ENCODE data around the gene APBB2. TPM values are rescaled to one million over a fixed set of nuclear protein-coding genes. Genes with fewer than 3 reads are reported as not detected.
"Not testable (repeated sequence)": the region's sequence is repeated elsewhere in the genome, so short reads cannot be mapped to it uniquely, and the experiment has no call there.

The APBB2 gene
- total RNA-seq, 1 experiment from 2014 or later = 34.4 TPM

- DNase-seq (ENCODE audit: extremely low read depth, low read depth) = no peak
Measured at GRCh38 chr4:40923316-40924095, 290.8 kb downstream of the APBB2 start.

- not testable (repeated sequence) for DNase-seq (ENCODE audit: extremely low read depth, low read depth)
Measured at GRCh38 chr4:40919976-40920375, 294.4 kb downstream of the APBB2 start.

- DNase-seq (ENCODE audit: extremely low read depth, low read depth) = peak; percentile 7
Measured at GRCh38 chr4:40918330-40918729, 296.0 kb downstream of the APBB2 start.

- peak; percentile 15 for DNase-seq (ENCODE audit: extremely low read depth, low read depth)
Measured at GRCh38 chr4:40916880-40917279, 297.5 kb downstream of the APBB2 start.

- no peak for DNase-seq (ENCODE audit: extremely low read depth, low read depth)
Measured at GRCh38 chr4:40916218-40916555, 298.2 kb downstream of the APBB2 start.

- DNase-seq (ENCODE audit: extremely low read depth, low read depth) = no peak
Measured at GRCh38 chr4:40915318-40916217, 298.8 kb downstream of the APBB2 start.

GRCh38 chr4:40912460-40913184, 301.7 kb downstream of the APBB2 start:
- DNase-seq (ENCODE audit: extremely low read depth, low read depth) = no peak

- no peak for DNase-seq (ENCODE audit: extremely low read depth, low read depth)
Measured at GRCh38 chr4:40910706-40911105, 303.6 kb downstream of the APBB2 start.

- no peak for DNase-seq (ENCODE audit: extremely low read depth, low read depth)
Measured at GRCh38 chr4:40909363-40909876, 304.9 kb downstream of the APBB2 start.

- DNase-seq (ENCODE audit: extremely low read depth, low read depth) = peak; percentile 75
Measured at GRCh38 chr4:40908702-40909362, 305.5 kb downstream of the APBB2 start.

DNA sequence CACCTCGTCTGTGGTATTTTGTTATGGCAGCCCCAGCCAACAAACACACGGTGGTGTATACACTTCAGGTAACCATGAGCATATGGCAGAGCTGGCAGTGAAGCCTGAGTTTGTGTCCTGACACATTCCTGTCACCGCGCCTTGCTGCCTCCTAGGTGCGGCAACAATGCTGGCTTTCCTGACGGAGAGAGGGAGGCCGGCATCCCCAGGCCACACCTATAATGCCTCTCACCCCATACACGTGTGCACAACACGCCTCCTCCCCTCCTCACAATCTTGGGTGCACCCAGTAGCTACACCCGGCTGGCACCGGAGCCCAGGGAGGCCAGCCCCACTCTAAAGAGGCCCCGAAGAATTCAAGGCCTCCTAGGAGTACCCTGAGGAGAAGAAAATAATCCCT, 306.0 kb downstream of the APBB2 start:
- no peak for DNase-seq (ENCODE audit: extremely low read depth, low read depth)

DNA sequence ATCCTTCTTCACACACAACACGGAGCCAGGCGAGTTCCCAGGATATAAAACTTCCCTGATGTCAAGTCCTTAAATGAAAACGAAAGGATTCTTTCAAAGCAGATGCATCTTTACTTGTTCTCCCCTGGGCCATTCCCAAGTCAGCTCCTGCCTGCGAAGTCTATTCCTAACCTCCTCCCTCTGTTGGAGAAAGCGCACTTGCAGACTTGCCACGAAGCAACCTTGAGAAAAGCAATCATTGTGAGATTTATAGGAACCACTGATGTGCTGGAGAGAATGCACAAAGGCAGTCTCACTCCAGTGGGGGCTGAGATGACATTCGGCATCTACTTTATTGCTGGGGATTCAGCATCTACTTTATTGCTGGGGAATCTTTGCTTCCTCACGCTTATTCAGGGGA, 308.9 kb downstream of the APBB2 start:
- no peak for DNase-seq (ENCODE audit: extremely low read depth, low read depth)

- not testable (repeated sequence) for DNase-seq (ENCODE audit: extremely low read depth, low read depth)
Measured at GRCh38 chr4:40900531-40900930, 313.8 kb downstream of the APBB2 start.

- peak; percentile 70 for DNase-seq (ENCODE audit: extremely low read depth, low read depth)
Measured at GRCh38 chr4:40897557-40898203, 316.7 kb downstream of the APBB2 start.

DNA sequence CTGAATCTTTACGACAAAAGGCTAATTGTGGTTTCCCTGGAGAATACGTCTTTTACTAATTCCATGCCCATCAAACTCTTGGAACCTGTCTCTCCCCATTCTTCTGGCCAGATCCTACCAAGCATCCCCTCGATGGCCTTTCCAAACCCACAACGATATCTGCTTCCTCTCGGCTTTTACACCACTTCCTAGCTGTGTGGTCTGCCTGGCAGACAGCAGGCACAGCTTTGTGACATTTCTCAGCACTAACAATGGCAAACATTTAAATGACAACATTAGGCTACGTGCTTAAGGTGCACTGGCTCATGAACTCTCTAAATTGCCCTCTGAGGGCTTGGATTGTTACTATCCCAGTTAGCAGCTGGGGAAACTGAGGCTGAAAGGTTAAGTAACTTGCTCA, 323.6 kb downstream of the APBB2 start:
- DNase-seq (ENCODE audit: extremely low read depth, low read depth) = no peak

- no peak for DNase-seq (ENCODE audit: extremely low read depth, low read depth)
Measured at GRCh38 chr4:40890199-40890598, 324.1 kb downstream of the APBB2 start.

DNA sequence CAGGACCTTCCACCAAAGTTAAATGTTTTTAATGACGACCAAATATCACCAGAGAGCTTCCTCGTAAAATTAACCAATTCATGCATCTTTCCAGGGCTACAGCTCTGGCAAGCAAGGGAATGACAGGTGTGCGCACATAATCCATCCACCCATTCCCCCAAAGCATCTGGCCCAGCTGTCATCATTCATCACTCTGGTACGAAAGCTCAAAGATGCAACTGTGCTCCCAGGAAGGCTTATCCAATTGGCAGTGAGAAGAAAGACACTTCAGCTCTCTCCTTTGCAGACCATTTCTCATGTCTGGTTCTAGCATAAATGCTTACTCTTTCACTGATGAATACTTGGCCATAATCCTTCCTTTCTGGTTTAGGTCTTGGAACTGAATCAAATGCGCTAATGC, 325.4 kb downstream of the APBB2 start:
- DNase-seq (ENCODE audit: extremely low read depth, low read depth) = no peak

DNA sequence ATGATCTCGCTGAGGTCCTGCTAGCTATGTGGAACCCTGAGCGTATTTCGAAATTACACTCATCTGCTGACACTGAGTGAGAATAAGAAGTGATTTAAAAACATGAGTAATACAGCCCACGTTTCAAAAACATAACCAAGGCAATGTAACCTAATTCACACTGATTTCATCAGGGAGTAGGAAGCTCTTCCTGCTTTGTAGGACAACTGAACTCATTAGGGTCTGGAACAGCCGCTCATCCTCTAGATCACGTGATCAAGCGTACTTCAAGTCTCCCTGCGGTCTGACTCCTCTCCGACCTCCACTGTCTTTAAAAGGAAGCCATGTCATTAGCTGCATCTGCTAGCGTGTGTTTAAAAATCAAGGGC, 326.6 kb downstream of the APBB2 start:
- no peak for DNase-seq (ENCODE audit: extremely low read depth, low read depth)

GRCh38 chr4:40886931-40887763, 327.2 kb downstream of the APBB2 start:
- DNase-seq (ENCODE audit: extremely low read depth, low read depth) = no peak
